ENCODE data around the gene GRID1.
A peak's percentile ranks its signal among the peaks of the same experiment; 100 is the strongest.

Gene GRID1

GRCh38 chr10:86170255-86171108, 196.1 kb downstream of the GRID1 start:
- TF ChIP-seq CTCF (IDR thresholded peaks at IDR 0.05) = no peak
- intact Hi-C loops (cut with DNase I; ENCODE audit: low total_unique reads) = no loop called here
- peak; percentile 15 to 21 for DNase-seq
- H3K27me3 ChIP-seq = no peaks in the 10 kb centered on the region
- no peak overlapping the region for H3K27ac ChIP-seq
- no peaks in the 10 kb centered on the region for H3K36me3 ChIP-seq
- H3K4me3 ChIP-seq = no peak overlapping the region
- H3K9me3 ChIP-seq = no peaks in the 10 kb centered on the region
- no peaks in the 10 kb centered on the region for H3K4me1 ChIP-seq

GRCh38 chr10:86169506-86170254, 196.9 kb downstream of the GRID1 start:
- TF ChIP-seq CTCF (IDR thresholded peaks at IDR 0.05) = no peak
- H3K4me3 ChIP-seq = no peak overlapping the region

GRCh38 chr10:86169066-86169465, 197.5 kb downstream of the GRID1 start:
- H3K4me1 ChIP-seq = no peaks in the 10 kb centered on the region
- no peaks in the 10 kb centered on the region for H3K36me3 ChIP-seq
- no peak for TF ChIP-seq CTCF (IDR thresholded peaks at IDR 0.05)
- H3K9me3 ChIP-seq = no peaks in the 10 kb centered on the region
- H3K4me3 ChIP-seq = no peak overlapping the region
- H3K27ac ChIP-seq = no peak overlapping the region
- DNase-seq = peak in 1 of 2 donors; percentile 2
- intact Hi-C loops (cut with DNase I; ENCODE audit: low total_unique reads) = no loop called here
- H3K27me3 ChIP-seq = no peaks in the 10 kb centered on the region

More at GRCh38 chr10:86169506-86170254, 196.9 kb downstream of the GRID1 start:
- Histone ChIP-seq H3K27ac (no peak overlapping the region), H3K4me1 (no peaks in the 10 kb centered on the region), H3K27me3 (no peaks in the 10 kb centered on the region), H3K36me3 (no peaks in the 10 kb centered on the region), H3K9me3 (no peaks in the 10 kb centered on the region)
- intact Hi-C loops (cut with DNase I; ENCODE audit: low total_unique reads) = no loop called here
- peak; percentile 3 to 51 for DNase-seq

- Histone ChIP-seq H3K4me1 (no peaks in the 10 kb centered on the region), H3K4me3 (no peak overlapping the region), H3K27ac (no peak overlapping the region), H3K9me3 (no peaks in the 10 kb centered on the region), H3K27me3 (no peaks in the 10 kb centered on the region), H3K36me3 (no peaks in the 10 kb centered on the region)
- no peak for TF ChIP-seq CTCF (IDR thresholded peaks at IDR 0.05)
- peak in 1 of 2 donors; percentile 45 for DNase-seq
- intact Hi-C loops (cut with DNase I; ENCODE audit: low total_unique reads) = no loop called here
Measured at GRCh38 chr10:86168256-86168655, 198.3 kb downstream of the GRID1 start.

- H3K4me3 ChIP-seq = no peak overlapping the region
- intact Hi-C loops (cut with DNase I; ENCODE audit: low total_unique reads) = no loop called here
- peak; percentile 10 to 47 for DNase-seq
- no peak overlapping the region for H3K27ac ChIP-seq
- no peaks in the 10 kb centered on the region for H3K9me3 ChIP-seq
- no peaks in the 10 kb centered on the region for H3K4me1 ChIP-seq
- H3K36me3 ChIP-seq = no peaks in the 10 kb centered on the region
- no peak for TF ChIP-seq CTCF (IDR thresholded peaks at IDR 0.05)
- no peaks in the 10 kb centered on the region for H3K27me3 ChIP-seq
Measured at GRCh38 chr10:86167762-86168128, 198.8 kb downstream of the GRID1 start.
